Measurements from ENCODE around the gene ABCA4.
"Not testable (repeated sequence)": the region's sequence is repeated elsewhere in the genome, so short reads cannot be mapped to it uniquely, and the experiment has no call there.

The ABCA4 gene

GRCh38 chr1:94120991-94121390 is at the start of gene ABCA4:
TSS of gene ABCA4 (minus strand) at chr1:94121148. CDS start at chr1:94121045, 103 bp downstream.
- DNase-seq = no peak

GRCh38 chr1:94169126-94169525 is 48.2 kb upstream of the ABCA4 start:
- no peak for DNase-seq

GRCh38 chr1:94165843-94166242 is 44.9 kb upstream of the ABCA4 start:
- DNase-seq = no peak

DNA sequence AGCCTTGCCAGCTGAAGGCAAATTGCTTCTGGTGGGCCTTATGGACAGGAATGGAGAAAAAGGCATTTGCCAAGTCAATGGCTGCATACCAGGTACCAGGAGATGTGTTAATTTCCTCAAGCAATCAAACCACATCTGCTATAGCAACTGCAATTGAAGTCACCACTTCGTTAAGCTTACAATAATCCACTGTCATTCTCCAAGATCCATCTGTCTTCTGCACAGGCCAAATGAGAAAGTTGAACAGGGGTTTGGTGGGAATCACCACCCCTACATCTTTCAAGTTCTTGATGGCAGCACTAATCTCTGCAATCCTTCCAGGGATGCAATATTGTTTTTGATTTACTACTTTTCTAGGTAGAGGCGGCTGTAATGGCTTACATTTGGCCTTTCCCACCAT is 43.9 kb upstream of the ABCA4 start:
- DNase-seq = not testable (repeated sequence)

DNA sequence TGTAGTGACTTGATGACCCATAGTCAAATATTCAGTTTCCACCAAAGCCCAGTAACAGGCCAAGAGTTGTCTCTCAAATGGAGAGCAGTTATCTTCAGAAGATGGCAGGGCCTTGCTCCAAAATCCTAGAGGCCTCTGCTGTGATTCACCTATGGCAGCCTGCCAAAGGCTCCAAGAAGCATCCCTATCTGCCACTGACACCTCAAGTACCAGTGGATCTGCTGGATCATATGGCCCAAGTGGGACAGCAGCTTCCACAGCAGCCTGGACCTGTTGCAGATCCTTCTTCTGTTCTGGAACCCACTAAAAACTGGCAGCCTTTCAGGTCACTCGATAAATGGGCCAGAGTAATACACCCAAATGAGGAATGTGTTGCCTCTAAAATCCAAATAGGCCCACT is 43.2 kb upstream of the ABCA4 start:
- not testable (repeated sequence) for DNase-seq

DNA sequence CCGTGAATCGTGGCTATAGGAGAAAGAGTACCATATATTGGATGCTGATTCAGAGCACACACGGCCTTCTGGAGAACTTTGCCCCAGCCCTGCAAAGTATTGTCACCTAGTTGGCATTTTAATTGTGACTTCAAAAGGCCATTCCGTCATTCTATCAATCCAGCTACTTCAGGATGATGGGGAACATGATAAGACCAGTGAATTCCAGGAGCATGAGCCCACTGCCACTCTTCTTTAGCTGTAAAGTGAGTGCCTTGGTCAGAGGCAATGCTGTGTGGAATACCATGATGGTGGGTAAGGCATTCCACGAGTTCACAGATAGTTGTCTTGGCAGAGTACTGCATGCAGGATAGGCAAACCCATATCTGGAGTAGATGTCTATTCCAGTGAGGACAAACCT is 42.3 kb upstream of the ABCA4 start:
- not testable (repeated sequence) for DNase-seq

GRCh38 chr1:94160811-94161210 is 39.9 kb upstream of the ABCA4 start:
- DNase-seq = no peak

- DNase-seq = no peak
Measured at GRCh38 chr1:94156096-94156625, 35.2 kb upstream of the ABCA4 start.

GRCh38 chr1:94154989-94155388 is 34.0 kb upstream of the ABCA4 start:
- DNase-seq = no peak

DNA sequence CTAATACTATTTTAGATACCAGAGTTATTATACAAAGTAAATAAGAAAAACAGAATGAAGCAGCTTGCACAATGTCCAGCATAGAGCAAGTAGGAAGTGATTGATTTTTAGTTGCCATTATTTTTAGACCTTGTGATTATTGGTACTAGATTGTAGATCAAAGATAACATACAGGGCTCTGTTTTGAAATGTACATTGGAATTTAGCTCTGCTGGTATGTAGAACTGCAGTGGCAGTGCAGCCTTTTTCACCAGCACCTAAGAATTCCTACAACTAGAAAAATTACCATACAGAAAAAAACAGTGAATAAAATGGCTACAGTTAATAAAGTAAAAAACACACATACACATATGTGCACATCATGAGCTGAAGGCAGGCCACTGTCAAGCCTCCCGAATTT is 32.2 kb upstream of the ABCA4 start:
- DNase-seq = no peak

GRCh38 chr1:94149166-94149565 is 28.2 kb upstream of the ABCA4 start:
- not testable (repeated sequence) for DNase-seq

GRCh38 chr1:94146273-94146672 is 25.3 kb upstream of the ABCA4 start:
- no peak for DNase-seq

DNA sequence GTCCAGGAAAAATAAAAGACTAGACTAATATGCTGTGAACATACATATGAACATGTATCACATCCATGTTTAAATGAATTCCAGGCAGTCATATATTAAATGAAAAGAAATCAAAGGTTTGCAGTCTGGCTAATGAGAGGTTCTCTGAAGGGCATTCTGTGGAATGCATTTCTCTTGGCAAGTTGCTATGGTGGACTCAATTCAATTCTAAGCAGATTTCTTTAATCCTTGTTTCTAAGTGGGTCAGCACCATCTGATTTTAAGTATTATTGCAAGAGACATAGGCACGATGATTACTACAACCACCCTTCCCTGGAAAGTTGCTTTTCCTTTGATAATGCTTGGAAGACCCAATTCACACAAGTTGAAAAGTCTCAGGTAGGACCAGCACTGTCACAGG is 23.9 kb upstream of the ABCA4 start:
- no peak for DNase-seq

DNA sequence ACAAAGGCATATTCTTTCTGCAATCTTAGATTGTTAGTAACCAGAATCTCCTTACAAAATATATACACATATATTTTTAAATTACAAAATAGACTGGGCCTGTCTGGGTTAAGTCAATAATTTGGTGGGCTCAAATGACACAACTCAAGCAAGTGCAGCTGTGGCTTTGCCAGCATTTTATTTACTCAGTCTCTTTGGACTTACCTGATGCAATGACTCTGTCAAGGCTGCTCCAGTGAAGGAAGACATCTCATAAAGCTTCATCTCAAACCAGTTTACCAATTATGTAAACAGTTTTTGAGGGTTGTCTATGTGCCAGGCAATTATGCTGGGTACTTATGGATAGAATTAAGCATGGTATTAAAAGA is 22.8 kb upstream of the ABCA4 start:
- no peak for DNase-seq

GRCh38 chr1:94143173-94143808 is 22.3 kb upstream of the ABCA4 start:
- no peak for DNase-seq

DNA sequence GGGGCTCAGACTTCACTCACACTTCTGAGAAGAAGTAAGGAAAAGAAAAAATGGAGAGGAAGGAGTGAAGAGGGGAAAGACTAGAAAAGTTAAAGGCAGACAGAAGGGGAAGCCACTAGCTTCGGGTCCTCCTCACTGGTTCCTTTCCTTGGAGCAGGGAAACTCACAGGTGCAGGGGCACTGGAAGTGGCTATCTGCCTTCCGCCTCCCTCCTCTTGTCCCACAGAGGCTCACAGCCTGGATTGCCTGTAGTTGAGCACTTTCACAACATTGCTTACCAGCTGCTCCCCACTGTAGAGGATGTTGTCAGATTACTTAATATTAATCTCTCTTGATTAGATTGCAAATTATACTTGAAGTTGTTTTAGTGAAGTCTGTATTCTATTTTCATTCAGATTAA is 21.6 kb upstream of the ABCA4 start:
- DNase-seq = no peak

DNA sequence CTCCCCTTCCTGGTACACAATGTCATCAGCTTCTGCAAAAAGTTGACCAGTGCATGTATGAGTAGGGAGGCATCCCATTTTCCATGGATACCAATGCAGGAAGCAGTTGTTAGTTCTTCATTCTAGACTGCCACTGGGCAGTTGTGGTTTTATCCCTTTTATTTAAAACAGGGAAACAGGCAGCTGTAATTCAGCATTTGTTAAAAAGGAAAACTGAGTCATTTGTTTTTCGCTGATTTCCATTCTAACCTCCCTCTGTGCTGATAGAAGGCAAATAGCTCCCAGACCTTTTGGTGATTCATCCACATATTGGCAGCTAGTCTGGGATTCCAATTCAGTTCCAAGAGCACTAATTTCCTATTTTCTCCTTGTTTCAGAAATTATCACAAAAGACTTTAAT is 21.1 kb upstream of the ABCA4 start:
- DNase-seq = no peak

- no peak for DNase-seq
Measured at GRCh38 chr1:94132111-94132510, 11.2 kb upstream of the ABCA4 start.

DNA sequence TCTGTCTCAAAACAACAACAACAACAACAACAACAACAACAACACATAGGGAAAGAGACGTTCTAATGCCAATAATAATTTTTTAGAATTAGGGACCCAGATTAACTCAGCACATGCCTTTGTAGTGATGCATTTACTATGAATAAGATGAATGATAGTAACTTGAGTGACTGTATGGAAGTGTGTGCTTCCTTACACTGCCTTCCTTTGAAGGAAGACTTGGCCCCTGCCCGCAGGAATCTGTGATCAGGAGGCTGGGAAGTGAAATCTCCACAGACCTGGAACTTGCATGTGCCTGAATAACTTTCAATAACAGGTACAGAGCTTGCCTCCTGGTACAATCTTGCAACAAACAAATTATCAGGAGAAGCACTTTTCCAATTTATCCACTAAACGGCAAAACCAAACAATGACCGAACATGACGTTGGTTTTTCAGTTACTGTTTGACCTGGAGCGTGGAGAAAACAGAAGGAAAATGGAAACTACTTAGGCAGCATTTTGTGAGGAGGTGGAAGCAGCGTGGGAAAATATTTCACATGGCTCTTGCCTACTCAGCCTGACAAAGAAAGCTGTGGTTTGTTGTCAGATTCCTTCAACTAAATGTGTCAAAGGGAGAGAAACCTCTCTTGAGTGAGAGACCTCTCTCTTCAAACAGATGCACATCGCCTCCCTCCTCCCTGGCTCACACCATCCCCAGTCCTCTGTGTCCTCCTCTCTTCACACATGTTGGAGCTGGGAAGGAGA is 10.1 kb upstream of the ABCA4 start:
- DNase-seq = no peak

- no peak for DNase-seq
Measured at GRCh38 chr1:94126651-94127050, 5.7 kb upstream of the ABCA4 start.

DNA sequence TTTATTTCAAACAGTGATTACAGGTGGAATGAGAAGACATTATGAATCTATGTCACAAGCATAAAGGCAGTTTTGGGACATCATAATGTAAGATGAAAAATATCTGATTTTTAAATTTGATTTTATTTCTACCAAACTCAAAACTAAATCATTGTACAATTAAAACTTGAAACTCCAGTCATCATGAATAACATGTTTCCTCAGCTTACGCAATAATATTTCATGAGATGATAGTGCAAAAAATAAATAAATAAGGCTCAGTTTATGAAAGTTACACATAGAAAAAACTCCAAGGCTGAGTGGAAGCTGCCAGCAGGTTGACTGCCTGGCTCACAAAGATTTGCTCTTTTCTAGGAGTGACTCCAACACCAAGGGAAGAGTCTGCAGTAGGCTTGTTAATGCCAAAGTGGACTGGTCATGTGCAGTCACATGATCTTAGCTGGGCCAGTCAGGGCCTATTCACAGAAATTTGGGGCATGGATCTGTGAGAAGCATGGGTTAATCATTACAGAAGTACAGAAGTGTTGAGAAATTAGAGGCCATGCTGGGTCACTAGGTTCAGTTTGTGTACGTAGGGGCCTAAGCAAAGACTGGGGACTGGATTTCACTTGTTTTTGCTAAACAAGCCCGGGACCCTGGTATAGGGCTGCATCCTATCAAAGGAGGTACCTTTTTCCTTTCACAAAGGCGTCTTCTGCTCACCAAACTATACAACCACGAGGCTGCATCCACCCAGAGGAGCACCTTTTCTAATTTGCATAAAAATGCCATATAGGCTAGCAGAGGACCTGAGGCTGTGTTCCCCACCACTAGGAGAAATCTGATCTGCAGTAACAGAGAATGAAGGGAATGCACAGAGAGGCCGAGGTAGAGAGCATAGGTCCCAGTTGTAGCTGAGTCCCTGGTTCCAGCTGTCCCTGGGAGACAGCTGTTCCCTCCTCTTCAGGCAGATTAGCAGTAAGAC is 4.9 kb upstream of the ABCA4 start:
- no peak for DNase-seq

DNA sequence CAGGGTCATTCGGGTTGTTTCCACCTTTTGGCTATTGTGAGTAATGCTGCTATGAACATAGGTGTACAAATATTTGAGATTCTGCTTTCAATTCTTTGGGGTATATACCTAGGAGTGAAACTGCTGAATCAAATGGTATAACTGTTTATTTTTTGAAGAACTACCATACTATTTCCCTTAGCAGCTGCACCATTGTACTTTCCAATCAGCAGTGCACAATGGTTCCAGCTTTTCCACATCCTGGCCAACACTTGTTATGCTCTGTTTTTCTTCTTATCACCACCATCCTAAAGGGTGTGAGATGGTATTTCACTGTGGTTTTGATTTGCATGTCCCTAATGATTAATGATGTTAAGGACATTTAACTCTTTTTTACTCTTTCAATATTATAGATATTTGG is 3.6 kb upstream of the ABCA4 start:
- DNase-seq = no peak

GRCh38 chr1:94122201-94122970 is 1.4 kb upstream of the ABCA4 start:
- no peak for DNase-seq

Measured in DMS 273 treated with DMSO at 0.1 percent for 48 hours (cell line).